ENCODE results near the gene CALR.
"Not testable (repeated sequence)": the region's sequence is repeated elsewhere in the genome, so short reads cannot be mapped to it uniquely, and the experiment has no call there.

Gene CALR

GRCh38 chr19:12937927-12938778 lies at the start of gene CALR:
TSS of gene CALR (plus strand) at chr19:12938609. CDS start at chr19:12938680, 71 bp downstream.
- Histone ChIP-seq H3K36me3 (ENCODE audit: control insufficient read depth, insufficient read depth, low read length) (peaks cover 41% of the 10 kb centered on the region), H3K9me3 (ENCODE audit: control insufficient read depth, insufficient read depth, low read length) (no peaks in the 10 kb centered on the region), H3K9ac (ENCODE audit: low read depth, low read length) (peak within 1 kb of the TSS; percentile 82), H3K27me3 (ENCODE audit: control insufficient read depth, insufficient read depth, low read length) (no peaks in the 10 kb centered on the region), H3K4me3 (ENCODE audit: low read depth, low read length) (peak within 1 kb of the TSS; percentile 88), H3K4me1 (ENCODE audit: control insufficient read depth, insufficient read depth, low read length) (peaks cover 7% of the 10 kb centered on the region)

DNA sequence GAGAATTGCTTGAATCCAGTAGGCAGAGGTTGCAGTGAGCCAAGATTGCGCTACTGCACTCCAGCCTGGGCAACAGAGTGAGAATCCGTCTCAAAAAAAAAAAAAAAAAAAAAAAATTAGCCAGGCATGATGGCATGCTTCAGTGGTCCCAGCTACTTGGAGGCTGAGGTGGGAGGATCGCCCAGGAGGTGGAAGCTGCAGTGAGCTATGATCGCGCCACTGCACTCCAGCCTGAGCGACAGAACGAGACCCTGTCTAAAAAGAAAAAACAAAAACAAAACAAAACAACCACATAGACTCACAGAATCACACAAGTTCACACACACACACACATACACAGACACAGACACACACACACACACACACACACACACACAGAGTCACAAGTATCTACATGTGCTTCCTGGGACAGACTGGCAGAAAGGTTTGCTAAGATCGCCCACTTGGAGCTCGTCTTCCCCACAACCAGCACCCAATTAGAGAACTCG lies 48.1 kb upstream of the CALR start:
- Histone ChIP-seq H3K9ac (ENCODE audit: low read depth, low read length) (peak overlapping the region; percentile 37), H3K27me3 (ENCODE audit: control insufficient read depth, insufficient read depth, low read length) (peaks cover 16% of the 10 kb centered on the region), H3K4me3 (ENCODE audit: low read depth, low read length) (peak overlapping the region; percentile 55)
- not testable (repeated sequence) for H3K36me3 ChIP-seq (ENCODE audit: control insufficient read depth, insufficient read depth, low read length); H3K9me3 ChIP-seq (ENCODE audit: control insufficient read depth, insufficient read depth, low read length); H3K4me1 ChIP-seq (ENCODE audit: control insufficient read depth, insufficient read depth, low read length)

GRCh38 chr19:12890787-12891552 lies 47.4 kb upstream of the CALR start, which contains the start of gene GCDH:
TSS of gene GCDH (plus strand) at chr19:12891160. CDS start at chr19:12891305, 145 bp downstream.
- H3K36me3 ChIP-seq (ENCODE audit: control insufficient read depth, insufficient read depth, low read length) = peaks cover 6% of the 10 kb centered on the region
- no peaks in the 10 kb centered on the region for H3K9me3 ChIP-seq (ENCODE audit: control insufficient read depth, insufficient read depth, low read length)
- peak within 1 kb of the TSS; percentile 98 for H3K4me3 ChIP-seq (ENCODE audit: low read depth, low read length)
- peaks cover 16% of the 10 kb centered on the region for H3K27me3 ChIP-seq (ENCODE audit: control insufficient read depth, insufficient read depth, low read length)
- H3K9ac ChIP-seq (ENCODE audit: low read depth, low read length) = peak within 1 kb of the TSS; percentile 68
- H3K4me1 ChIP-seq (ENCODE audit: control insufficient read depth, insufficient read depth, low read length) = no peaks in the 10 kb centered on the region

GRCh38 chr19:12891553-12892021 lies 46.8 kb upstream of the CALR start:
- Histone ChIP-seq H3K4me3 (ENCODE audit: low read depth, low read length) (peak overlapping the region; percentile 98), H3K9ac (ENCODE audit: low read depth, low read length) (peak overlapping the region; percentile 68), H3K36me3 (ENCODE audit: control insufficient read depth, insufficient read depth, low read length) (peaks cover 12% of the 10 kb centered on the region), H3K27me3 (ENCODE audit: control insufficient read depth, insufficient read depth, low read length) (peaks cover 12% of the 10 kb centered on the region), H3K9me3 (ENCODE audit: control insufficient read depth, insufficient read depth, low read length) (no peaks in the 10 kb centered on the region), H3K4me1 (ENCODE audit: control insufficient read depth, insufficient read depth, low read length) (no peaks in the 10 kb centered on the region)

DNA sequence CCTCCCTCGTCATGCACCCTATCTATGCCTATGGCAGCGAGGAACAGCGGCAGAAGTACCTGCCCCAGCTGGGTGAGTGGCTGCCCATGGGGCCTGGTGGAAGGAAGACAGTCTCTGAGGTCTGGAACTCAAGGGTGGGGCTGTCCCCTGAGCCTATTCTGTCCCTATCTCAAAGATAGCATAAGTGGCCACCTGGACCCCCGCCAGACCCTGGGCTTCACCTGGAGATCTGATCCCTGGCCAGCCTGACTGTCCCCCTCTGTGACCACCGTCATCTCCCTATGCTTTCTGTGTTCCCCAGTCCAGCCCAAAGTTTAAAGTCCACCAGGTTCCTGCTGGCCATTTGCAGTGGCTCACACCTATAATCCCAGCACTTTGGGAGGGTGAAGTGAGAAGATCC lies 44.8 kb upstream of the CALR start:
- Histone ChIP-seq H3K4me1 (ENCODE audit: control insufficient read depth, insufficient read depth, low read length) (no peaks in the 10 kb centered on the region), H3K9ac (ENCODE audit: low read depth, low read length) (no peak overlapping the region)

DNA sequence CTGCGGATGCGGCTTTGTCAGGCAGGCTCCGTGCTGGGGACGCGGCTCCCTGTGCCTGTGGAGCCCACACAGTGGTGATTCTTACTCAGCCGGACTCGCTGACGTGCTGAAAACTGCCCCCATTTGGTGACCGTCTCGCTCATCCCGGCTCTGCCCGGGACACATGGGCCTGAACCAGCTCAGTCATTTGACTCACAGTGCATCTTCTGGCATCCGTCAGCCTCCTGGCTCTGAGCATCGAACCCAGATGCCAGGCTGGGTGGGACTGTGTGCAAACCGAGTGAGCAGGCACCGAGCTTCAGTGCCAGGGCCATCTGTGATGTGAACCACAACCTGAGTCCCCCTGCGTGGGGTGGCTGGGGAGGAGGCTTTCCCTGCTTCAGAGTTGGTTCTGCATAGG lies 41.9 kb upstream of the CALR start:
- peaks cover 40% of the 10 kb centered on the region for H3K36me3 ChIP-seq (ENCODE audit: control insufficient read depth, insufficient read depth, low read length)
- H3K9me3 ChIP-seq (ENCODE audit: control insufficient read depth, insufficient read depth, low read length) = no peaks in the 10 kb centered on the region
- no peak overlapping the region for H3K9ac ChIP-seq (ENCODE audit: low read depth, low read length)
- no peaks in the 10 kb centered on the region for H3K4me1 ChIP-seq (ENCODE audit: control insufficient read depth, insufficient read depth, low read length)
- no peaks in the 10 kb centered on the region for H3K27me3 ChIP-seq (ENCODE audit: control insufficient read depth, insufficient read depth, low read length)
- no peak overlapping the region for H3K4me3 ChIP-seq (ENCODE audit: low read depth, low read length)

More for the DNA sequence above, 44.8 kb upstream of the CALR start:
- Histone ChIP-seq H3K4me3 (ENCODE audit: low read depth, low read length) (no peak overlapping the region), H3K27me3 (ENCODE audit: control insufficient read depth, insufficient read depth, low read length) (no peaks in the 10 kb centered on the region), H3K36me3 (ENCODE audit: control insufficient read depth, insufficient read depth, low read length) (peaks cover 27% of the 10 kb centered on the region), H3K9me3 (ENCODE audit: control insufficient read depth, insufficient read depth, low read length) (no peaks in the 10 kb centered on the region)

- no peaks in the 10 kb centered on the region for H3K4me1 ChIP-seq (ENCODE audit: control insufficient read depth, insufficient read depth, low read length)
- H3K9me3 ChIP-seq (ENCODE audit: control insufficient read depth, insufficient read depth, low read length) = no peaks in the 10 kb centered on the region
- H3K36me3 ChIP-seq (ENCODE audit: control insufficient read depth, insufficient read depth, low read length) = peaks cover 36% of the 10 kb centered on the region
- no peak overlapping the region for H3K9ac ChIP-seq (ENCODE audit: low read depth, low read length)
- no peaks in the 10 kb centered on the region for H3K27me3 ChIP-seq (ENCODE audit: control insufficient read depth, insufficient read depth, low read length)
- no peak overlapping the region for H3K4me3 ChIP-seq (ENCODE audit: low read depth, low read length)
These were observed 38.4 kb upstream of the CALR start for GRCh38 chr19:12899891-12900518.

GRCh38 chr19:12907166-12907565 lies 31.2 kb upstream of the CALR start:
- Histone ChIP-seq H3K9me3 (ENCODE audit: control insufficient read depth, insufficient read depth, low read length) (no peaks in the 10 kb centered on the region), H3K27me3 (ENCODE audit: control insufficient read depth, insufficient read depth, low read length) (no peaks in the 10 kb centered on the region), H3K36me3 (ENCODE audit: control insufficient read depth, insufficient read depth, low read length) (no peaks in the 10 kb centered on the region), H3K9ac (ENCODE audit: low read depth, low read length) (no peak overlapping the region), H3K4me3 (ENCODE audit: low read depth, low read length) (no peak overlapping the region), H3K4me1 (ENCODE audit: control insufficient read depth, insufficient read depth, low read length) (peaks cover under 1% of the 10 kb centered on the region)

GRCh38 chr19:12912571-12912970 lies 25.8 kb upstream of the CALR start:
- H3K4me3 ChIP-seq (ENCODE audit: low read depth, low read length) = peak overlapping the region; percentile 18
- H3K9me3 ChIP-seq (ENCODE audit: control insufficient read depth, insufficient read depth, low read length) = no peaks in the 10 kb centered on the region
- H3K4me1 ChIP-seq (ENCODE audit: control insufficient read depth, insufficient read depth, low read length) = peaks cover 16% of the 10 kb centered on the region
- peak overlapping the region; percentile 47 for H3K9ac ChIP-seq (ENCODE audit: low read depth, low read length)
- H3K36me3 ChIP-seq (ENCODE audit: control insufficient read depth, insufficient read depth, low read length) = no peaks in the 10 kb centered on the region
- H3K27me3 ChIP-seq (ENCODE audit: control insufficient read depth, insufficient read depth, low read length) = no peaks in the 10 kb centered on the region

DNA sequence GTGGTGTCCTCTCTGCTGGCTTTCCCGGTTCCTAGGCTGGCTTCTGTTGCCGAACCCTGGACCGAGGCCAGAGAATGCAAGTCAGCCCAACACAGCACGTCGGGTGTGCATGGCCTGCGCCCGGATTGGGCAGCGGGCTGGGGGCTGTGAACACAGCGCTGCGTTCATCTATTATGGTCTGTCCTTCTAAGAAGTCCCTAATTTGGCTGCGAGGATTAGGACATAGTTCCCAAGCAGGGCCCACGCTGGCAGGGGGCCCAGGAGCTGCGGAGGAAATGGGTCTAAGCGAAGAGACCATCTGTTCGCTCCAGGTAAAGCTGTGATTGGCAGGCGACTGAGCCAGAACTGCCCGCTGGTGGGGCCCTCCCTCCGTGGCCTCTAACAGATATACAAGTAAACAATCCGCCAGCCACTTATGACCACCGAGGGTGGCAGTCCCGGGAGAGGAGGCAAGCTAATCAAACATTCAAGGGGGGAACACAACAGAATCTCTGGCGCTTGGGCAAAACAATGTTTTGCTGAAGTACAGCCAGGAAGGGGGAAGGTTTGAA lies 25.3 kb upstream of the CALR start:
- peaks cover 16% of the 10 kb centered on the region for H3K4me1 ChIP-seq (ENCODE audit: control insufficient read depth, insufficient read depth, low read length)
- H3K36me3 ChIP-seq (ENCODE audit: control insufficient read depth, insufficient read depth, low read length) = no peaks in the 10 kb centered on the region
- H3K9ac ChIP-seq (ENCODE audit: low read depth, low read length) = peak overlapping the region; percentile 47
- H3K4me3 ChIP-seq (ENCODE audit: low read depth, low read length) = peak overlapping the region; percentile 18
- H3K27me3 ChIP-seq (ENCODE audit: control insufficient read depth, insufficient read depth, low read length) = peaks cover 2% of the 10 kb centered on the region
- no peaks in the 10 kb centered on the region for H3K9me3 ChIP-seq (ENCODE audit: control insufficient read depth, insufficient read depth, low read length)
